Hematopoietic multipotent progenitor cell treated with erythropoietin and hydrocortisone succinate and interleukin-3 and kit ligand, for 6 days (in vitro differentiated cells): ENCODE measurements around the gene KLF1.
"Not testable (repeated sequence)": the region's sequence is repeated elsewhere in the genome, so short reads cannot be mapped to it uniquely, and the experiment has no call there.

Experiments used
- DNase-seq: peaks from one replicate; pipeline ENCODE4 v3.0.0-alpha.2; 2015

The KLF1 gene

GRCh38 chr19:12866416-12867119 is 20.4 kb downstream of the KLF1 start:
- no peak for DNase-seq

GRCh38 chr19:12865746-12866415 is 21.1 kb downstream of the KLF1 start:
- no peak for DNase-seq

- DNase-seq: peak; percentile 32
Measured at GRCh38 chr19:12864721-12865715, 22.0 kb downstream of the KLF1 start.

GRCh38 chr19:12864143-12864542 is 22.9 kb downstream of the KLF1 start:
- no peak for DNase-seq

- DNase-seq: no peak
Measured at GRCh38 chr19:12859546-12859945, 27.5 kb downstream of the KLF1 start.

GRCh38 chr19:12858041-12858928 is 28.7 kb downstream of the KLF1 start:
- DNase-seq: no peak

GRCh38 chr19:12856653-12857052 is 30.3 kb downstream of the KLF1 start:
- peak; percentile 74 for DNase-seq

GRCh38 chr19:12847159-12848139 is 39.6 kb downstream of the KLF1 start:
- peak; percentile 78 for DNase-seq

- DNase-seq: not testable (repeated sequence)
Measured at GRCh38 chr19:12846613-12847012, 40.4 kb downstream of the KLF1 start.

- no peak for DNase-seq
Measured at GRCh38 chr19:12843999-12844732, 42.8 kb downstream of the KLF1 start.

- no peak for DNase-seq
Measured at GRCh38 chr19:12843328-12843727, 43.7 kb downstream of the KLF1 start.

GRCh38 chr19:12842511-12842910 is 44.5 kb downstream of the KLF1 start:
- no peak for DNase-seq

GRCh38 chr19:12841094-12841493 is 45.9 kb downstream of the KLF1 start:
- peak; percentile 78 for DNase-seq

- peak; percentile 95 for DNase-seq
Measured at GRCh38 chr19:12840091-12841079, 46.6 kb downstream of the KLF1 start.

GRCh38 chr19:12838886-12839756 is 47.9 kb downstream of the KLF1 start:
- DNase-seq: peak; percentile 44

- DNase-seq: peak; percentile 75
Measured at GRCh38 chr19:12838182-12838885, 48.7 kb downstream of the KLF1 start, which contains the start of gene MAST1. Gene MAST1, plus strand, starts transcription at chr19:12838515. Its CDS starts 58 bp downstream, at chr19:12838573.

- no peak for DNase-seq
Measured at GRCh38 chr19:12837225-12837624, 49.8 kb downstream of the KLF1 start.
